ENCODE data around the gene MAPK12. TPM values are rescaled to one million over a fixed set of nuclear protein-coding genes. Genes with fewer than 3 reads are reported as not detected.

Gene MAPK12
- total RNA-seq, 2 donors from 2014 or later: 8.9 to 10.4 TPM

- ATAC-seq (ENCODE audit: insufficient number of reproducible peaks, low FRiP score, low read depth) (no peak), DNase-seq (ENCODE audit: low spot score) (no peak)
- TF ChIP-seq CTCF (IDR thresholded peaks at IDR 0.05): no peak
- peaks cover 15% of the 10 kb centered on the region for H3K36me3 ChIP-seq
- H3K4me3 ChIP-seq: peak overlapping the region; percentile 74
- H3K9me3 ChIP-seq: no peaks in the 10 kb centered on the region
- H3K4me1 ChIP-seq (ENCODE audit: control insufficient read depth in 1 of 2, low read depth in 2 of 2): peaks cover 29 to 42% of the 10 kb centered on the region in 2 donors
- no peaks in the 10 kb centered on the region for H3K27me3 ChIP-seq (replicated peaks; ENCODE audit: insufficient read depth)
- no peak overlapping the region for H3K27ac ChIP-seq
Observed at GRCh38 chr22:50272044-50272802, 10.7 kb upstream of the MAPK12 start.

- ATAC-seq (ENCODE audit: insufficient number of reproducible peaks, low FRiP score, low read depth): no peak
- peak overlapping the region; percentile 74 for H3K4me3 ChIP-seq
- no peak for TF ChIP-seq CTCF (IDR thresholded peaks at IDR 0.05)
- peaks cover 10% of the 10 kb centered on the region for H3K36me3 ChIP-seq
- no peaks in the 10 kb centered on the region for H3K27me3 ChIP-seq (replicated peaks; ENCODE audit: insufficient read depth)
- H3K9me3 ChIP-seq: no peaks in the 10 kb centered on the region
- DNase-seq (ENCODE audit: low spot score): no peak
- peaks cover 32 to 47% of the 10 kb centered on the region in 2 donors for H3K4me1 ChIP-seq (ENCODE audit: control insufficient read depth in 1 of 2, low read depth in 2 of 2)
- no peak overlapping the region for H3K27ac ChIP-seq
Observed at GRCh38 chr22:50271519-50271970, 10.1 kb upstream of the MAPK12 start.

GRCh38 chr22:50270666-50271394, 9.3 kb upstream of the MAPK12 start:
- Histone ChIP-seq H3K9me3 (no peaks in the 10 kb centered on the region), H3K4me1 (ENCODE audit: control insufficient read depth in 1 of 2, low read depth in 2 of 2) (peaks cover 32 to 47% of the 10 kb centered on the region in 2 donors), H3K4me3 (peak overlapping the region; percentile 74), H3K27ac (peak overlapping the region in 1 of 2 donors; percentile 20), H3K27me3 (replicated peaks; ENCODE audit: insufficient read depth) (no peaks in the 10 kb centered on the region), H3K36me3 (peaks cover 8% of the 10 kb centered on the region)
- DNase-seq (ENCODE audit: low spot score) (no peak), ATAC-seq (ENCODE audit: insufficient number of reproducible peaks, low FRiP score, low read depth) (no peak)
- TF ChIP-seq CTCF (IDR thresholded peaks at IDR 0.05): no peak

GRCh38 chr22:50269970-50270665, 8.6 kb upstream of the MAPK12 start, which contains the start of gene MAPK11:
TSS of gene MAPK11 (minus strand) at chr22:50270380. CDS start at chr22:50270292, 88 bp downstream.
- no peaks in the 10 kb centered on the region for H3K9me3 ChIP-seq
- peaks cover 3% of the 10 kb centered on the region for H3K36me3 ChIP-seq
- peaks cover 32 to 47% of the 10 kb centered on the region in 2 donors for H3K4me1 ChIP-seq (ENCODE audit: control insufficient read depth in 1 of 2, low read depth in 2 of 2)
- H3K27me3 ChIP-seq (replicated peaks; ENCODE audit: insufficient read depth): no peaks in the 10 kb centered on the region
- ATAC-seq (ENCODE audit: insufficient number of reproducible peaks, low FRiP score, low read depth): no peak
- DNase-seq (ENCODE audit: low spot score): no peak
- H3K27ac ChIP-seq: peak within 1 kb of the TSS in 1 of 2 donors; percentile 20
- no peak for TF ChIP-seq CTCF (IDR thresholded peaks at IDR 0.05)
- peak within 1 kb of the TSS; percentile 74 for H3K4me3 ChIP-seq

GRCh38 chr22:50269573-50269969, 8.1 kb upstream of the MAPK12 start:
- Histone ChIP-seq H3K9me3 (no peaks in the 10 kb centered on the region), H3K36me3 (no peaks in the 10 kb centered on the region), H3K27me3 (replicated peaks; ENCODE audit: insufficient read depth) (no peaks in the 10 kb centered on the region), H3K27ac (no peak overlapping the region), H3K4me3 (peak overlapping the region; percentile 74), H3K4me1 (ENCODE audit: control insufficient read depth in 1 of 2, low read depth in 2 of 2) (peaks cover 32 to 47% of the 10 kb centered on the region in 2 donors)
- TF ChIP-seq CTCF (IDR thresholded peaks at IDR 0.05): no peak
- DNase-seq (ENCODE audit: low spot score) (no peak), ATAC-seq (ENCODE audit: insufficient number of reproducible peaks, low FRiP score, low read depth) (no peak)

Measured in thoracic aorta (tissue), 2 donors.